ENCODE measurements around the gene CACNA2D3. TPM values are rescaled to one million over a fixed set of nuclear protein-coding genes. Genes with fewer than 3 reads are reported as not detected.

CACNA2D3 gene
- total RNA-seq, 1 donor from 2014 or later = not detected

DNA sequence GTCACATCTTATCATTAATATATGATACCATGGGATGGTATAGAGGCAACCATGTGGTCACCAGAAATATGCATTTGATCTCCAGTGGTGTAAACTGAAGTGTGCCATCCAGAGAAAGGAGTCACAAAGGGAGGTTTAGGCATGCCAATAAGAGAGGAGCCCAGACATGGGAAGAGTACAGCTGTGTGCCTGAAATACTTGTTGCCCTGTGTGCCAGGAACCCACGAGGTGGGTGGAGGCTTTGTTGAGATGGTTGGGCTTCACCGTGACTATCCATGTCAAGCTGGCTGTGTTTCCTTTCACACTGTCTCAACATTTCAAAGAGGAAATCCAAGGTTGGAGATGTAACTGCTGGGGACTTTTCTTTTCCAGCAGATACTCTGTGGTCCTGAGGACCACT is 43.5 kb downstream of the CACNA2D3 start:
- no peak overlapping the region for H3K4me3 Mint-ChIP-seq
- no peaks in the 10 kb centered on the region for H3K36me3 Mint-ChIP-seq (ENCODE audit: low read depth)
- H3K27me3 Mint-ChIP-seq (ENCODE audit: insufficient read depth) = no peaks in the 10 kb centered on the region
- H3K9me3 Mint-ChIP-seq = no peaks in the 10 kb centered on the region
- no peak for DNase-seq (ENCODE audit: low spot score)
- H3K4me1 Mint-ChIP-seq (ENCODE audit: low read depth) = no peaks in the 10 kb centered on the region
- intact Hi-C loops (cut with micrococcal nuclease) = no loop called here
- H3K27ac Mint-ChIP-seq = no peak overlapping the region

DNA sequence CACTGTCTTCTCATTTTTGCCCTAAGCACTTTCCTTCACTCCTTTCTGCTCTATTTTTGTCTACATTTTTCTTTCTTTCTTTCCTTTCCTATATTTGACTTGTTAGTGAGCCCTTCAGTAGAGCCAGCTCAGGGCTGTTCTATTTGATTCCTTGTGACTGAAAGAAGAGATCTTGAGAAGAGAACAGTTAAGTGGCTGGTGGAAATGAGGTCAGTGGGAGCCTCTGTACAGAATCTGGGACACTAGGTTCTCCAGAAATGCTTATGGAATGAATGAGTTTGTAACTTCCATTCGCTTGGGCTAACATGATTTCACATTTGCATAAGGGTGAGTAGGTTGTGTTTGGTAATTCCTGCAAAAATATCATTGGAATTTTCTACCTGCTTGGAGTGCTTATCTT is 45.6 kb downstream of the CACNA2D3 start:
- Mint-ChIP-seq H3K4me3 (no peak overlapping the region), H3K4me1 (ENCODE audit: low read depth) (no peaks in the 10 kb centered on the region), H3K27ac (no peak overlapping the region), H3K27me3 (ENCODE audit: insufficient read depth) (peaks cover 2% of the 10 kb centered on the region), H3K36me3 (ENCODE audit: low read depth) (no peaks in the 10 kb centered on the region), H3K9me3 (no peaks in the 10 kb centered on the region)
- DNase-seq (ENCODE audit: low spot score) = no peak
- intact Hi-C loops (cut with micrococcal nuclease) = no loop called here

DNA sequence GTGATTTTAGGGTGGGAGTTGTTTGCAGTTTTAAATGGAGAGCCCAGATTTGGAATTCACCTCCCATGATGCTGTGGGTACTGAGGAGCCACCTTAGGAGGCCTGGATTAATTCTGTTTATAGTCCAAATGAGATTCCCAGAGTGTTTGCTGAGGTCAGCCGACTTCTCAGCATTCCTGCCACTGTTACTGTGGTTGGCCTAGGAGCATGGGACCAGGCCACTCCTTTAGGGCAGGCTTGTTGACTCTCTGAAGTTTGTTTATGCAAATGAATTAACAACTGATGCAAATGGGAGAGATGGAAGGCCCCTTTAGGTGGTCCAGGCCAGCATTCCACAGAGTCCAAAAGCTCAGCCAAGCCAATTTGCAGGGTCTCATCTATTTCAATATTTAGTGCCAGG is 46.1 kb downstream of the CACNA2D3 start:
- H3K36me3 Mint-ChIP-seq (ENCODE audit: low read depth) = no peaks in the 10 kb centered on the region
- intact Hi-C loops (cut with micrococcal nuclease) = no loop called here
- no peak for DNase-seq (ENCODE audit: low spot score)

DNA sequence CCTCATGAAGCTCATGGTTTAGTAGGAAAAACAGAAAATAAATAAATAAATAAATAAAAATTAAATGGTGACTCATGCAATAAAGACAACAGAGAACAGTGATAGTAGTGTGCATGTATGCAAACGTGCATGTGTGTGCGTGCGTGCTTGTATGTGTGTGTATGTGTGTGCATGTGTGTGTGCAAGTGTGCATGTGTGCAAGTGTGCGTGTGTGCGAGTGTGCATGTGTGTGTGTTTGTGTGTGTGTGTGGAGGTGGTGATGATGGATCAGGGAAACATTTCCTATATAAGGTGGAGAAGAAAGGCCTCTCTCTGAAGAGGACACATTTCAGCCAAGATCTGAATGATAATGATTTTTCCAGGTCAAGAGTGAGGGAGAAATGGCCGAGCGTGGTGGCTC is 47.2 kb downstream of the CACNA2D3 start:
- Mint-ChIP-seq H3K27me3 (ENCODE audit: insufficient read depth) (peaks cover 2% of the 10 kb centered on the region), H3K4me1 (ENCODE audit: low read depth) (no peaks in the 10 kb centered on the region), H3K9me3 (no peaks in the 10 kb centered on the region), H3K4me3 (no peak overlapping the region), H3K27ac (no peak overlapping the region), H3K36me3 (ENCODE audit: low read depth) (no peaks in the 10 kb centered on the region)
- DNase-seq (ENCODE audit: low spot score) = no peak
- intact Hi-C loops (cut with micrococcal nuclease) = no loop called here

More for the DNA sequence above, 46.1 kb downstream of the CACNA2D3 start:
- Mint-ChIP-seq H3K27me3 (ENCODE audit: insufficient read depth) (peaks cover 2% of the 10 kb centered on the region), H3K4me3 (no peak overlapping the region), H3K4me1 (ENCODE audit: low read depth) (no peaks in the 10 kb centered on the region), H3K27ac (no peak overlapping the region), H3K9me3 (no peaks in the 10 kb centered on the region)

DNA sequence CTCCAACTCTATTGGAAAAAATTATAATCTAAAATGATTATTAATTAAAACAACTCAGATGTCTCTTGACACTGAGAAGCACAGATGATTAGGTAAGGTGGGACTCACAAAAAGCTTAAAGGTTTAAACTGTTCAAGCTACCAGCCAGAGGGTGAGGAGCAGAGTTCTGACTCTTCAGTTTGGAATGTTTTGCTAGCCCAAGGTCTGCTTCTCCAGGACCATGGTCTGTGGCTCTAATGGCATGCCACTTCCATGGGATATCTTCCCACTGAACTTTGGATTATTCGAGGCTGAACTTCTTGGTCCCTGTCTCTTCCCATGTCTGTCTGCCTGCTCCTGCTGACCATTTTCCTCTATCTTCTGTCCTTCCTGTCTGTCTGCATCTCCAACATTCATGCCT is 49.2 kb downstream of the CACNA2D3 start:
- Mint-ChIP-seq H3K4me1 (ENCODE audit: low read depth) (no peaks in the 10 kb centered on the region), H3K4me3 (no peak overlapping the region), H3K27me3 (ENCODE audit: insufficient read depth) (peaks cover 2% of the 10 kb centered on the region), H3K36me3 (ENCODE audit: low read depth) (no peaks in the 10 kb centered on the region), H3K27ac (no peak overlapping the region), H3K9me3 (no peaks in the 10 kb centered on the region)
- no peak for DNase-seq (ENCODE audit: low spot score)
- intact Hi-C loops (cut with micrococcal nuclease) = no loop called here

DNA sequence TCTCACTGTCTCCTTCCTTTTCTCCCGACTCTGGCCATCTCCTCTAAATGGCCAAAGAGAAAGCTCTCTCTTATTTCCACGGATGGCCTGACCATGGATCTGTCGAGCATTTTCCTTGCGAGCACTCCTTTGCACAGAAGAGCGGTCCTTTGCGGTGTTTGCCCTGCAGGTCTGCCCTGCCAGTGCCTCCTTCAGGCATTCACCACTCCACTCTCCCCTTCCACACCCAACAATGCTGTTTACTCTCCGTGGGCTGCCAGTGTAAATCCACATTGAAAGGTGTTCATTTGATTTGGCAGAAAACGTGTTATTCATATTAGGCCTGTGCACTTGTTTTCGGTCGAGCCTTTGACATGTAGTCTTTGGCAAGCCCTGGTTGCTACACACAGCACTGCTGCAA is 49.6 kb downstream of the CACNA2D3 start:
- intact Hi-C loops (cut with micrococcal nuclease) = no loop called here
- Mint-ChIP-seq H3K36me3 (ENCODE audit: low read depth) (no peaks in the 10 kb centered on the region), H3K4me3 (no peak overlapping the region), H3K9me3 (no peaks in the 10 kb centered on the region), H3K4me1 (ENCODE audit: low read depth) (no peaks in the 10 kb centered on the region), H3K27ac (no peak overlapping the region), H3K27me3 (ENCODE audit: insufficient read depth) (peaks cover 2% of the 10 kb centered on the region)
- DNase-seq (ENCODE audit: low spot score) = no peak

DNA sequence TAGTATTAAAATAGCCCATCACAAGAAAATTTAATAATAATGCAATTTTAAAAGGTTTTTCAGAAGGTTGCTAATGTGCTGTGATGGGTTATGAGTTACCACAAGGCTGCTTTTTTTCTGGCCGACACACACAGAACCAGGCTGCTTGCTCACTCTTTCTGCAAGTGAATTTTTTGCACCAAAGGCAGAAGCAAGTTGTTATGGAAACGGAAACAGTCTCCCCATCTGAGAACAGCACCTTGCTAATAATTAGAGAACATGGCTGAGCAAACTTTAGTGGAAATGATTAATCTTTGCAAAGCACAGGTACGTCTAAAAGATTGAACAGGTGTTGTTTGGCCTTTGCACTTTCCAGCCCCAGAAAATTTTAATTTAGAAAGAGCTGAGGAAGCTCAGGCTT is 51.0 kb downstream of the CACNA2D3 start:
- H3K9me3 Mint-ChIP-seq = no peaks in the 10 kb centered on the region
- no peak overlapping the region for H3K4me3 Mint-ChIP-seq
- intact Hi-C loops (cut with micrococcal nuclease) = no loop called here
- DNase-seq (ENCODE audit: low spot score) = no peak
- H3K36me3 Mint-ChIP-seq (ENCODE audit: low read depth) = no peaks in the 10 kb centered on the region
- H3K27ac Mint-ChIP-seq = no peak overlapping the region
- H3K4me1 Mint-ChIP-seq (ENCODE audit: low read depth) = no peaks in the 10 kb centered on the region
- peaks cover 2% of the 10 kb centered on the region for H3K27me3 Mint-ChIP-seq (ENCODE audit: insufficient read depth)

DNA sequence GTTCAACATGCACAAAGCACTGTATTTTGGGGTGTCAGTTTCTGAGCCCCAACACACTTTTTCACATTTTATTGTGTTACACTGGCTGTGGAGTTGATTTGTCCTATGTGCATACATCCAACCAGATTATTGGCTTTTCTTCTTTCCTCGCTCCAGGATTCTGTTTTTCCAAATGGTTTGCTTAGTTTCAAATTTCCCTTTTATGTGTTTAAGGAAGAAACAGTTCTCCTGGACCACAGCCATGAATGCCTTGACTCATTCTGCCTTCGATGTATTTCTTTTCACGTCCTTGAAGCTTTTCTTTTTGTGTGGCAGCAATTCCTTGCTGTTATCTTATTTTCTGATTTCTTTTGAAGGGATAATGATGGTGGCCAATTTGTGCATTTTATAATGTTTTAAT is 53.8 kb downstream of the CACNA2D3 start:
- Mint-ChIP-seq H3K27ac (no peak overlapping the region), H3K4me1 (ENCODE audit: low read depth) (no peaks in the 10 kb centered on the region), H3K4me3 (no peak overlapping the region), H3K9me3 (no peaks in the 10 kb centered on the region), H3K36me3 (ENCODE audit: low read depth) (no peaks in the 10 kb centered on the region), H3K27me3 (ENCODE audit: insufficient read depth) (peaks cover 2% of the 10 kb centered on the region)
- DNase-seq (ENCODE audit: low spot score) = no peak
- intact Hi-C loops (cut with micrococcal nuclease) = no loop called here

DNA sequence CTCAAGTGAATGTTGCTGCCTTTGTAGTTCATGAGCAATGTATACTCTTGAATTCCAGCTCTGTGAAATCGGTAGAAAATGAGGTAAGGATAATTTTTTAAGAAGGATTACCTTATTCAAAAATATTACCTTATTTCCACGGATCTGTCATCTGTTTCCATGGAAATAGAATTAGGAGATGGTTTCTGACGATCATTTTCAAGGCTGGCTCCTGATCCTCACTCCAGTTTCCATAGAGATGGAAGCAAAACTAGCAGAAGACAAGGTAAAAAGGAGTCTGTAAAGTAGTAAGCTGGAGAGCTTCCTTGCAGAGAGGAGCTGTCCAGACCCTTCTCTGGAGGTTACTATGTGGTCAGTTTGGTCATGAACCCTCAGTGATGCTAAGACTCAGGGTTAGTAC is 55.5 kb downstream of the CACNA2D3 start:
- Mint-ChIP-seq H3K36me3 (ENCODE audit: low read depth) (no peaks in the 10 kb centered on the region), H3K27ac (no peak overlapping the region)
- intact Hi-C loops (cut with micrococcal nuclease) = no loop called here

DNA sequence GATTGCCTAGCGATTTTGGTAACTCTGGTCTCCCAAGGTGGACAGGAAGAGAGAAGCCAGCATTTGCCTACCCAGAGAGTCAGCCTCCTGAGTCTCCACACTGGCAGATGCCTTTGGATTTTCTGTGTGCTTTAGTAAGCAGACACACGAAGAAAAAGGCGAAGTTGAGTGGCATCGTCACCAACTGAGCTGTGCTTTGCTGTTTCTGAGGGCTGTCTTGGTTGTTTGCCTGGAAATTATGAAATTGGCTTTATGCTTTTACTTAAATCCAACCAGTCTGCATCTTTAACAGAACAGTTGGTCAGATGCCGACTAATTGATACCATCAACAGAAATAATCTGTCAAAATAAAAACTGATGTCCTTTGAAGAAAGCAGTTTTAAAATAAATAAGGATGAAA is 56.0 kb downstream of the CACNA2D3 start:
- no peaks in the 10 kb centered on the region for H3K27me3 Mint-ChIP-seq (ENCODE audit: insufficient read depth)
- no peaks in the 10 kb centered on the region for H3K9me3 Mint-ChIP-seq
- intact Hi-C loops (cut with micrococcal nuclease) = no loop called here

More for the DNA sequence above, 55.5 kb downstream of the CACNA2D3 start:
- no peaks in the 10 kb centered on the region for H3K27me3 Mint-ChIP-seq (ENCODE audit: insufficient read depth)
- H3K4me1 Mint-ChIP-seq (ENCODE audit: low read depth) = no peaks in the 10 kb centered on the region
- no peak overlapping the region for H3K4me3 Mint-ChIP-seq
- H3K9me3 Mint-ChIP-seq = no peaks in the 10 kb centered on the region
- DNase-seq (ENCODE audit: low spot score) = no peak

DNA sequence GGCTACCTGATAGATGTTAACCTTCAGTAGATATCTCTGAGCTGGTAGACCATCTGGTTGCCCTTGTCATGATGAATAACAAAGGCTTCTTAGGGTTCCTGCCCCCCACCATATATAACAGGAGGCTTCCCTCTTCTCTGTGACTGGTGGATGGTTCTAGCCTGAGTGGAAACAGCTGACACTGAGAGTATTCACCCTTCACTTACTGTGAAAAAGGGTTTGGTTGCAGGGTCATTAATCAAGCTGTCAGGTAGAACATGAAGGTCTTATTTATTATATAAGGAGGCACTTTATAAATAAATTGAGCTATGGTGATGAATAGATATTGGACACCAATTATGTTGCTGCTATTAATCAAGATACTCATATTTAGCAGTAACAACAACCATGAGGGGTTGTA is 58.6 kb downstream of the CACNA2D3 start:
- H3K27me3 Mint-ChIP-seq (ENCODE audit: insufficient read depth) = no peaks in the 10 kb centered on the region
- no peak overlapping the region for H3K27ac Mint-ChIP-seq
- no peaks in the 10 kb centered on the region for H3K4me1 Mint-ChIP-seq (ENCODE audit: low read depth)
- H3K36me3 Mint-ChIP-seq (ENCODE audit: low read depth) = no peaks in the 10 kb centered on the region
- H3K9me3 Mint-ChIP-seq = no peaks in the 10 kb centered on the region
- intact Hi-C loops (cut with micrococcal nuclease) = no loop called here
- no peak overlapping the region for H3K4me3 Mint-ChIP-seq
- DNase-seq (ENCODE audit: low spot score) = no peak

More for the DNA sequence above, 56.0 kb downstream of the CACNA2D3 start:
- H3K36me3 Mint-ChIP-seq (ENCODE audit: low read depth) = no peaks in the 10 kb centered on the region
- no peak overlapping the region for H3K4me3 Mint-ChIP-seq
- no peak for DNase-seq (ENCODE audit: low spot score)
- H3K4me1 Mint-ChIP-seq (ENCODE audit: low read depth) = no peaks in the 10 kb centered on the region
- H3K27ac Mint-ChIP-seq = no peak overlapping the region

DNA sequence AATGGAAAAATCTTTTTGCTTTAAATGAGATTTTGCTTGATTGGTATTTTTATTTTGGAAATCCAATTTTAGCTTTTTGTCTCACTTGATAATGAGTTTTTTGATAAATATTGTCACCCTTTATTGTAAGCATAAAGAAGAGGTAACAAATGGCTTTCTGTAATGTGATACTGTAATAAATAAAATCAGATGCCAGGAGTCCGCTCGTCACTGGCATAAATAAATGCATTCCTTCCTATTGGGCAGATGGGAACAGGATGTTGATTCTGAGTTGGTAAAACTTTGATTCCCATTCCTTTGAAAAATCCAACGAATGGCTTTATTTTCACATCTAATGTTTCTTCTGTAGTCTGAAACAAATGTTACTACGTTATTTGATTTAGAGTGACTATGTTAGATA is 59.9 kb downstream of the CACNA2D3 start:
- Mint-ChIP-seq H3K27ac (no peak overlapping the region), H3K36me3 (ENCODE audit: low read depth) (no peaks in the 10 kb centered on the region), H3K9me3 (no peaks in the 10 kb centered on the region), H3K4me1 (ENCODE audit: low read depth) (no peaks in the 10 kb centered on the region), H3K27me3 (ENCODE audit: insufficient read depth) (no peaks in the 10 kb centered on the region), H3K4me3 (no peak overlapping the region)
- intact Hi-C loops (cut with micrococcal nuclease) = no loop called here
- DNase-seq (ENCODE audit: low spot score) = no peak

DNA sequence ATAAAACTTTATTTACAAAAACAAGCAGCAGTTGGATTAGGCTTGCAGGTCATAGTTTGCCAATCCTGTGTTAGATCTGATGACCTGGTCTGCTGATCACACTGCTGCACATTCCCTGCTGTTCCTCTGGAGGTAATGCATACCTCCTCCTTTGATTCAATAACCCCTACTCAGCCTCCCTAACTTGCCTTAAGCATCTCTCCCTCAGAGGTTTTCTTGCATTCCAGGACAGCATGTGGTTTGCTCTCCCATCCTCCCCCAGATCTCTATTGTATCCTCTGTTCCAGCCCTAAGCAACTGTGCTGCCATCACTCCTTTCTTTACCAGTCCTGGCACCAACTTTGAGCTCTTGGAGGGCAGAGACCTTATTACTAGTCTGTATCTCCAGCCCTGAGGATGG is 63.4 kb downstream of the CACNA2D3 start:
- intact Hi-C loops (cut with micrococcal nuclease) = no loop called here
- Mint-ChIP-seq H3K36me3 (ENCODE audit: low read depth) (no peaks in the 10 kb centered on the region), H3K27me3 (ENCODE audit: insufficient read depth) (no peaks in the 10 kb centered on the region), H3K4me1 (ENCODE audit: low read depth) (no peaks in the 10 kb centered on the region), H3K27ac (no peak overlapping the region), H3K9me3 (peaks cover 8% of the 10 kb centered on the region), H3K4me3 (no peak overlapping the region)
- no peak for DNase-seq (ENCODE audit: low spot score)

DNA sequence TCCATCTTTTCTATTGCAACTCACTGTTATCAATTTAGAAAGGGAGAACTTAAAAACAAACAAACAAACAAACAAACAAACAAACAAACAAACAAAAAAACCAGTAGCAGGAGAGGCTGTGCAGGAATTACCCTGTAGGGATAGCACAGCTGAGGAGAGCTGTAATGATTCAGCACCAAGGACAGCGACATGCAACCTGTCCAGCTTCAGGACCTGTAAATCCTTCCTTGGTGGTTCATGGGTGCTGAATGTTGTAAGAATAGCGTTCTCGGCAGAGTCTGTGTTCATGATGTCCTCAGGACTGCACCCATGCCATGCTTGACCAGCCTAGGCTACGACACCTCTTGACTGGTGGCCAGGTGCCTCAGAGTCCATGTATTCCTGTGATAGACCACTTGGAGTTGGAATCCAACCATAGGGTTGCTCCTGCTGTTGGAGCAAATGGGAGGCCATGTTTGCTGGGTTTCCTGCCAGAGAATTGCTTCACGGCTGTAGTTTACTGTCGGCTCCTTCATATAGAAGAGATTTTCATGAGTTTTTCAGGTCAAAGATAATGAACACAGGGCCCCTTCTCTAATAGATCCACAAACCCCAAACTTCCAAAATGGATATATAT is 65.9 kb downstream of the CACNA2D3 start:
- no peaks in the 10 kb centered on the region for H3K36me3 Mint-ChIP-seq (ENCODE audit: low read depth)
- H3K4me3 Mint-ChIP-seq = no peak overlapping the region
- peaks cover 8% of the 10 kb centered on the region for H3K9me3 Mint-ChIP-seq
- H3K27ac Mint-ChIP-seq = no peak overlapping the region
- DNase-seq (ENCODE audit: low spot score) = peak; percentile 2
- H3K27me3 Mint-ChIP-seq (ENCODE audit: insufficient read depth) = no peaks in the 10 kb centered on the region
- no peaks in the 10 kb centered on the region for H3K4me1 Mint-ChIP-seq (ENCODE audit: low read depth)
- intact Hi-C loops (cut with micrococcal nuclease) = no loop called here
